COLO829 (cell line): ENCODE results near the gene FXR2.
"Not testable (repeated sequence)": the region's sequence is repeated elsewhere in the genome, so short reads cannot be mapped to it uniquely, and the experiment has no call there.

ENCODE experiments used
- DNase-seq: peaks from one replicate; pipeline ENCODE4 v3.0.0; 2012; ENCODE audit warnings: low spot score

Gene FXR2

GRCh38 chr17:7614425-7615264, at the start of gene FXR2:
Gene FXR2 (minus strand): TSS chr17:7614897. CDS start chr17:7614532, 365 bp downstream.
- peak; percentile 100 for DNase-seq

- peak; percentile 77 for DNase-seq
Measured at GRCh38 chr17:7656958-7657609, 42.4 kb upstream of the FXR2 start.

GRCh38 chr17:7655541-7655840, 40.8 kb upstream of the FXR2 start:
- no peak for DNase-seq

GRCh38 chr17:7654832-7655540, 40.3 kb upstream of the FXR2 start:
- DNase-seq = no peak

GRCh38 chr17:7652388-7653356, 38.0 kb upstream of the FXR2 start:
- DNase-seq = no peak

- DNase-seq = no peak
Measured at GRCh38 chr17:7651665-7652387, 37.1 kb upstream of the FXR2 start.

GRCh38 chr17:7651097-7651664, 36.5 kb upstream of the FXR2 start:
- DNase-seq = no peak

- DNase-seq = no peak
Measured at GRCh38 chr17:7650509-7651096, 35.9 kb upstream of the FXR2 start, which contains the start of gene ATP1B2. Gene ATP1B2 (plus strand): TSS chr17:7650926. CDS start chr17:7651519, 593 bp downstream.

- DNase-seq = no peak
Measured at GRCh38 chr17:7647018-7647417, 32.3 kb upstream of the FXR2 start.

GRCh38 chr17:7646457-7646856, 31.8 kb upstream of the FXR2 start:
- DNase-seq = no peak

GRCh38 chr17:7644775-7645174, 30.1 kb upstream of the FXR2 start:
- no peak for DNase-seq

- not testable (repeated sequence) for DNase-seq
Measured at GRCh38 chr17:7641635-7642034, 26.9 kb upstream of the FXR2 start.

GRCh38 chr17:7640783-7641182, 26.1 kb upstream of the FXR2 start:
- DNase-seq = no peak

- DNase-seq = no peak
Measured at GRCh38 chr17:7636163-7636562, 21.5 kb upstream of the FXR2 start.

- DNase-seq = peak; percentile 88
Measured at GRCh38 chr17:7634384-7634783, 19.7 kb upstream of the FXR2 start.

GRCh38 chr17:7633093-7633492, 18.4 kb upstream of the FXR2 start:
- no peak for DNase-seq

GRCh38 chr17:7632492-7632894, 17.8 kb upstream of the FXR2 start:
- DNase-seq = peak; percentile 90

GRCh38 chr17:7631398-7632380, 17.0 kb upstream of the FXR2 start:
- DNase-seq = no peak

- DNase-seq = no peak
Measured at GRCh38 chr17:7629939-7630571, 15.4 kb upstream of the FXR2 start, which contains the start of gene SHBG. Gene SHBG (plus strand): TSS chr17:7630135. CDS start chr17:7630173, 38 bp downstream.
